Measurements from ENCODE around the gene NPL. TPM values are rescaled to one million over a fixed set of nuclear protein-coding genes. Genes with fewer than 3 reads are reported as not detected.

Gene NPL
- total and polyA plus RNA-seq, 9 of the 15 experiments (the other 6 are each of a cell fraction or from before 2014, with no cell fraction given) = 9.9 to 22.3 (median 14.2) TPM

- 63% methylated on average over 11 of the region's 11 CpGs for WGBS (ENCODE audit: insufficient coverage, low coverage, missing lambda C conversion rate)
- H3K79me2 ChIP-seq (ENCODE audit: control insufficient read depth, insufficient read depth, low read length) = no peaks in the 10 kb centered on the region
- TF ChIP-seq CTCF (IDR thresholded peaks at IDR 0.05 in 2 of 3, conservative IDR thresholded peaks at IDR 0.05 in 1 of 3; ENCODE audit: insufficient read depth in 2 of 3, low read depth in 1 of 3, low read length in 3 of 3) = peak; percentile 74 to 78 (median 77)
- peak in 1 of 2 experiments; percentile 61; a peak in 2 of 4 replicates for TF ChIP-seq MAZ (CRISPR knock-in tag; conservative IDR thresholded peaks at IDR 0.05 in 1 of 2, IDR thresholded peaks at IDR 0.05 in 1 of 2)
- TF ChIP-seq RAD21 (CRISPR knock-in tag; conservative IDR thresholded peaks at IDR 0.05 in 1 of 2, IDR thresholded peaks at IDR 0.05 in 1 of 2) = peak in 1 of 2 experiments; percentile 81; a peak in 3 of 4 replicates
- no peak for TF ChIP-seq HEY1 (CRISPR knock-in tag; IDR thresholded peaks at IDR 0.05; ENCODE audit: borderline replicate concordance)
- no peak for TF ChIP-seq RFX7 (CRISPR knock-in tag; IDR thresholded peaks at IDR 0.05)
- TF ChIP-seq IRF1 (CRISPR knock-in tag; IDR thresholded peaks at IDR 0.05; ENCODE audit: borderline replicate concordance) = no peak
- peak; percentile 51; the same call in 1 of the 2 replicates for TF ChIP-seq REST (IDR thresholded peaks at IDR 0.05; ENCODE audit: borderline replicate concordance)
- no peak for TF ChIP-seq REST (CRISPR knock-in tag; IDR thresholded peaks at IDR 0.05; ENCODE audit: low read depth)
- TF ChIP-seq PHF8 (IDR thresholded peaks at IDR 0.05; ENCODE audit: borderline replicate concordance, low read length) = no peak
These were observed 16.6 kb downstream of the NPL start for GRCh38 chr1:182806015-182806678.

More at GRCh38 chr1:182806015-182806678, 16.6 kb downstream of the NPL start:
- Histone ChIP-seq H3K27ac (ENCODE audit: extremely low read depth, low read depth, low read length) (no peak overlapping the region), H3K4me1 (replicated peaks in 1 of 2; ENCODE audit: control insufficient read depth in 2 of 2, insufficient read depth in 2 of 2, low read length in 2 of 2) (no peaks in the 10 kb centered on the region), H2AFZ (ENCODE audit: low read depth, low read length) (no peak overlapping the region), H3K36me3 (ENCODE audit: control insufficient read depth, insufficient read depth, low read length) (peaks cover 11% of the 10 kb centered on the region), H3K9ac (ENCODE audit: insufficient read depth in 1 of 2, low read depth in 2 of 2, low read length in 2 of 2) (no peak overlapping the region), H3K9me1 (ENCODE audit: control insufficient read depth, insufficient read depth, low read length) (no peaks in the 10 kb centered on the region), H3K4me2 (ENCODE audit: insufficient read depth, low read length) (no peak overlapping the region), H3K27me3 (ENCODE audit: control insufficient read depth in 2 of 2, insufficient read depth in 2 of 2, low read length in 2 of 2) (no peaks in the 10 kb centered on the region), H3K4me3 (no peak overlapping the region), H3K9me3 (replicated peaks; ENCODE audit: control insufficient read depth, insufficient read depth, low read depth, low read length) (no peaks in the 10 kb centered on the region), H4K20me1 (replicated peaks; ENCODE audit: control insufficient read depth, insufficient read depth, low read length) (no peaks in the 10 kb centered on the region)
- ATAC-seq (peak; percentile 94), FAIRE-seq (no peak), DNase-seq (ENCODE audit: extremely low read depth in 1 of 4, low spot score in 3 of 4) (peak; percentile 47 to 68 (median 54))
- no TSS peak for BruUV-seq (replicated peaks)
- in situ Hi-C loops (cut with MboI) (no loop called here), intact Hi-C loops (cut with micrococcal nuclease) (loop anchor here (1.0 kb wide), 3 partner anchors 20 to 360 kb away; no protein-coding TSS in a partner anchor)
- ChIA-PET POLR2A (interaction anchor here (0.6 kb wide), 1 partner anchor 1314 kb away, joined by 3 read pairs; no protein-coding TSS in a partner anchor), CTCF (ENCODE audit: low intra/inter-chr PET ratio) (interaction anchor here (1.0 to 4.2 kb wide), 4 partner anchors 205 to 721 kb away, joined by 3 to 27 read pairs (median 9); no protein-coding TSS in a partner anchor)

Data from K562 (cell line).